ENCODE results near the gene TYMP. TPM values are rescaled to one million over a fixed set of nuclear protein-coding genes. Genes with fewer than 3 reads are reported as not detected.

The TYMP gene
- polyA plus RNA-seq, 1 of the 3 experiments (the other 2 are of a cell fraction): 1.7 TPM

DNA sequence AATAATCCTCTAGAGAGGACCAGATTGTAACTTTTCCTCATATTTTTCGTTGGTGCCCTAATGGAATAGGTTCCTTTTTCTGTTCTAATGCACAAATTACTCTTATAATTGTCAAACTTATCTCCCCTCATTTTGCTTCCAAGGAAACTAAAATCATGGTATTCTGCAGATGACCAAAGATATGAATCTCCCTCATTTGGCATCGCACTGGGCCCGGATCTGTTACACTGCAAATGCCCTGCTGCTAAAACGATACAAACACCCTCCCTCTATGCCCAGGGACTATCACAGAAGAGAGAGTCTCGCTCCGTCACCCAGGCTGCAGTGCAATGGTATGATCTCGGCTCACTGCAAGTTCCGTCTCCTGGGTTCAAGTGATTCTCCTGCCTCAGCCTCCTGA is 23.5 kb upstream of the TYMP start:
- Histone ChIP-seq H3K4me1 (ENCODE audit: control insufficient read depth in 1 of 2, insufficient read depth in 2 of 2, low read depth in 1 of 2, low read length in 1 of 2) (no peaks in the 10 kb centered on the region; a peak in 1 of 4 replicates), H2AFZ (ENCODE audit: low read depth) (no peak overlapping the region), H3K9me3 (no peaks in the 10 kb centered on the region), H3K79me2 (ENCODE audit: insufficient read depth) (no peaks in the 10 kb centered on the region), H3K4me2 (no peak overlapping the region), H3K9ac (no peak overlapping the region), H3F3A (replicated peaks; ENCODE audit: insufficient read depth) (peaks cover 8% of the 10 kb centered on the region), H3K27me3 (ENCODE audit: insufficient read depth) (no peaks in the 10 kb centered on the region), H4K20me1 (ENCODE audit: insufficient read depth) (no peaks in the 10 kb centered on the region), H3K36me3 (replicated peaks in 1 of 2; ENCODE audit: control insufficient read depth in 1 of 2, insufficient read depth in 2 of 2, low read length in 1 of 2) (no peaks in the 10 kb centered on the region), H3K9me2 (no peaks in the 10 kb centered on the region), H3K4me3 (ENCODE audit: low read depth in 2 of 2, low read length in 1 of 2) (no peak overlapping the region), H3K27ac (ENCODE audit: low read depth in 2 of 2, low read length in 1 of 2) (no peak overlapping the region)
- 46% methylated on average over 8 of the region's 8 CpGs for WGBS (ENCODE audit: low lambda C conversion rate)
- ChIA-PET CTCF (interaction anchor here (5.3 kb wide), 1 partner anchor 10 kb away, joined by 26 read pairs; the partner anchor contains the start of gene SYCE3), POLR2A (no interaction called here)
- TF ChIP-seq MAX (IDR thresholded peaks at IDR 0.05; ENCODE audit: low read depth): no peak
- TF ChIP-seq RXRA (IDR thresholded peaks at IDR 0.05; ENCODE audit: borderline replicate concordance, low read depth): no peak
- no peak for TF ChIP-seq TCF12 (IDR thresholded peaks at IDR 0.05)
- peak; percentile 64 for TF ChIP-seq GATA2 (CRISPR knock-in tag; IDR thresholded peaks at IDR 0.05)
- no peak for TF ChIP-seq RAD21 (IDR thresholded peaks at IDR 0.05; ENCODE audit: low read length)
- no peak for TF ChIP-seq EP300 (IDR thresholded peaks at IDR 0.05; ENCODE audit: borderline replicate concordance in 1 of 2, low read depth in 1 of 2, low read length in 1 of 2)
- peak; percentile 44 for DNase-seq

GRCh38 chr22:50551160-50551752 is 21.4 kb upstream of the TYMP start:
- no peak overlapping the region for H3K4me3 ChIP-seq (ENCODE audit: low read depth in 2 of 2, low read length in 1 of 2)
- H3K9me2 ChIP-seq: no peaks in the 10 kb centered on the region
- H3K36me3 ChIP-seq (replicated peaks in 1 of 2; ENCODE audit: control insufficient read depth in 1 of 2, insufficient read depth in 2 of 2, low read length in 1 of 2): no peaks in the 10 kb centered on the region
- no peaks in the 10 kb centered on the region for H3K27me3 ChIP-seq (ENCODE audit: insufficient read depth)
- no peak for DNase-seq
- no peak overlapping the region for H3K9ac ChIP-seq
- no peaks in the 10 kb centered on the region for H4K20me1 ChIP-seq (ENCODE audit: insufficient read depth)
- CTCF ChIA-PET: interaction anchor here (1.4 to 5.3 kb wide), 3 partner anchors 8 to 26 kb away, joined by 3 to 26 read pairs (median 10); partner anchors contain the start of genes SCO2 and SYCE3
- no peaks in the 10 kb centered on the region for H3K9me3 ChIP-seq
- no peaks in the 10 kb centered on the region; a peak in 1 of 4 replicates for H3K4me1 ChIP-seq (ENCODE audit: control insufficient read depth in 1 of 2, insufficient read depth in 2 of 2, low read depth in 1 of 2, low read length in 1 of 2)
- no peaks in the 10 kb centered on the region for H3K79me2 ChIP-seq (ENCODE audit: insufficient read depth)
- POLR2A ChIA-PET: no interaction called here
- peaks cover 2% of the 10 kb centered on the region for H3F3A ChIP-seq (replicated peaks; ENCODE audit: insufficient read depth)
- no peak for TF ChIP-seq MXI1 (IDR thresholded peaks at IDR 0.05; ENCODE audit: low read depth, low read length)
- TF ChIP-seq REST (IDR thresholded peaks at IDR 0.05; ENCODE audit: low read depth, low read length): no peak
- no peak for TF ChIP-seq SMC3 (IDR thresholded peaks at IDR 0.05; ENCODE audit: low read depth, low read length)
- TF ChIP-seq TCF12 (IDR thresholded peaks at IDR 0.05): no peak
- TF ChIP-seq, protein P1, sequence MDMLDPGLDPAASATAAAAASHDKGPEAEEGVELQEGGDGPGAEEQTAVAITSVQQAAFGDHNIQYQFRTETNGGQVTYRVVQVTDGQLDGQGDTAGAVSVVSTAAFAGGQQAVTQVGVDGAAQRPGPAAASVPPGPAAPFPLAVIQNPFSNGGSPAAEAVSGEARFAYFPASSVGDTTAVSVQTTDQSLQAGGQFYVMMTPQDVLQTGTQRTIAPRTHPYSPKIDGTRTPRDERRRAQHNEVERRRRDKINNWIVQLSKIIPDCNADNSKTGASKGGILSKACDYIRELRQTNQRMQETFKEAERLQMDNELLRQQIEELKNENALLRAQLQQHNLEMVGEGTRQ (IDR thresholded peaks at IDR 0.05; ENCODE audit: borderline replicate concordance, low read depth, low read length): no peak
- TF ChIP-seq CHD2 (IDR thresholded peaks at IDR 0.05; ENCODE audit: low read length, partially characterized antibody): no peak
- no peak for TF ChIP-seq YY1 (IDR thresholded peaks at IDR 0.05; ENCODE audit: low read depth)
- TF ChIP-seq FOXM1 (IDR thresholded peaks at IDR 0.05; ENCODE audit: low read depth): no peak
- TF ChIP-seq, protein P2, sequence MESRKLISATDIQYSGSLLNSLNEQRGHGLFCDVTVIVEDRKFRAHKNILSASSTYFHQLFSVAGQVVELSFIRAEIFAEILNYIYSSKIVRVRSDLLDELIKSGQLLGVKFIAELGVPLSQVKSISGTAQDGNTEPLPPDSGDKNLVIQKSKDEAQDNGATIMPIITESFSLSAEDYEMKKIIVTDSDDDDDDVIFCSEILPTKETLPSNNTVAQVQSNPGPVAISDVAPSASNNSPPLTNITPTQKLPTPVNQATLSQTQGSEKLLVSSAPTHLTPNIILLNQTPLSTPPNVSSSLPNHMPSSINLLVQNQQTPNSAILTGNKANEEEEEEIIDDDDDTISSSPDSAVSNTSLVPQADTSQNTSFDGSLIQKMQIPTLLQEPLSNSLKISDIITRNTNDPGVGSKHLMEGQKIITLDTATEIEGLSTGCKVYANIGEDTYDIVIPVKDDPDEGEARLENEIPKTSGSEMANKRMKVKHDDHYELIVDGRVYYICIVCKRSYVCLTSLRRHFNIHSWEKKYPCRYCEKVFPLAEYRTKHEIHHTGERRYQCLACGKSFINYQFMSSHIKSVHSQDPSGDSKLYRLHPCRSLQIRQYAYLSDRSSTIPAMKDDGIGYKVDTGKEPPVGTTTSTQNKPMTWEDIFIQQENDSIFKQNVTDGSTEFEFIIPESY (IDR thresholded peaks at IDR 0.05; ENCODE audit: borderline replicate concordance, low read depth): no peak
- TF ChIP-seq, protein P3, sequence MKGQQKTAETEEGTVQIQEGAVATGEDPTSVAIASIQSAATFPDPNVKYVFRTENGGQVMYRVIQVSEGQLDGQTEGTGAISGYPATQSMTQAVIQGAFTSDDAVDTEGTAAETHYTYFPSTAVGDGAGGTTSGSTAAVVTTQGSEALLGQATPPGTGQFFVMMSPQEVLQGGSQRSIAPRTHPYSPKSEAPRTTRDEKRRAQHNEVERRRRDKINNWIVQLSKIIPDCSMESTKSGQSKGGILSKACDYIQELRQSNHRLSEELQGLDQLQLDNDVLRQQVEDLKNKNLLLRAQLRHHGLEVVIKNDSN (IDR thresholded peaks at IDR 0.05; ENCODE audit: borderline replicate concordance, low read depth): no peak
- no peak for TF ChIP-seq TAF1 (IDR thresholded peaks at IDR 0.05; ENCODE audit: borderline replicate concordance, low read depth, low read length)
- no peak for TF ChIP-seq MEF2A (IDR thresholded peaks at IDR 0.05; ENCODE audit: borderline replicate concordance, low read depth)
- no peak for TF ChIP-seq RAD21 (IDR thresholded peaks at IDR 0.05; ENCODE audit: low read length)
- TF ChIP-seq MAX (IDR thresholded peaks at IDR 0.05; ENCODE audit: low read depth): no peak
- no peak for TF ChIP-seq ELF1 (IDR thresholded peaks at IDR 0.05)
- TF ChIP-seq GABPA (IDR thresholded peaks at IDR 0.05; ENCODE audit: low read depth): no peak
- no peak for TF ChIP-seq RCOR1 (IDR thresholded peaks at IDR 0.05; ENCODE audit: low read length)
- no peak overlapping the region for H3K27ac ChIP-seq (ENCODE audit: low read depth in 2 of 2, low read length in 1 of 2)
- WGBS (ENCODE audit: low lambda C conversion rate): 84% methylated on average over 9 of the region's 11 CpGs
- H3K4me2 ChIP-seq: no peak overlapping the region
- H2AFZ ChIP-seq (ENCODE audit: low read depth): no peak overlapping the region

Data from SK-N-SH (cell line).